Measurements from ENCODE around the gene SMAD1.

Gene SMAD1

DNA sequence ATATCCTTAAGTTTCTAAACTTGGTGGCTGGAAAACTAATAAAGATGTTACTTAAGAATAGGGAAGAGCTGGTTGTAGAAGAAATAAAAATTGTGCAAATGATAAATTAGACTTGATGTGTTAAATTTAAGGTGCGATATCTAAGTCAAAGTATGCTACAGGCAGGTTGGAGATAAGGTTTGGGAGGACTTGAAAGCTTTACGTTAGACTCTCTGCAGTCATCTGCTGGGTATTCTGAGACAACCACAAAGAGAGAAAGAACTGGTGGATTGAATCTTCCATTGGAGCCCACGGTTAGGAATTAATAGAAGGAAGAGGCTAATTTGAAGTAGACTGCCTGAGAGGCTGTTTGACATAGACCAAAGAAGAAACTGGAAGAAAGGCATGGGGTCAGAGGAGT is 7.9 kb downstream of the SMAD1 start:
- DNase-seq (ENCODE audit: low spot score) = no peak

DNA sequence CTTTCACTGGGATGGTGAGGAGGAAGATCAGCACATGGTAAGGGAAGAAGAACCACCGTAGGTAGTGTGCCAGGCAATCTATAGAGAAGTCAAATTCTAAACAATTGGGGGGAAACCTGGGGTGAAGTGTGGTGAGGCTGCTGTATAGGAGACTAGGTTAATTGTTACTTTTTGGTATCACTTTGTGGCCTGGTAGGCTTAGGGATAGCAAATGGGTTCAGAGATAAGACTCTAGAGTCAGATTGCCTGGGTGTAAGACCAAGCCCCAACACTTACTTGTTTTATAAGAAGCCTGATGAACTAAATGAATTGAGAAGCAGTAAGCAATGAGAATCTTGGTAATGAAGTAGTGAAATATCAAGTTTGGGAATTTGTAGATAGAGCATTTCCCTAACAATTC is 8.7 kb downstream of the SMAD1 start:
- no peak for DNase-seq (ENCODE audit: low spot score)

DNA sequence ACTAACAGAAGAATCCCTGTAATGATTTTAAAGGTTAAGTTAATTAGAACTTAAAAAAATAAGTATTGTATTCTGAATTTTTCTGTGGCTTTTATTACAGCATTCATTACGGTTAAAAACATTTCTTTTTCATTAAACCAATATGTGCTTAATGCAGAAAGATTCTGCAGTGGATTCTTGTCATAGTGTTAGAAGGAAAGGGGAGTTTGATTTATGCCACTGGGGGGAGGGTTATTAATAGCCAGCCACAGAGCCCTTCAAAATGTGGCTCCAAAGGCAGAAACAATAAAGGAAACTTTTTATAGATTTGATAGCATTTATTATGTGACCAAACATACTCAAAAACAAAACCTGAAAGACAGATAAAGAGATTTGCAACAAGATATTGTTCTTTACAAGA is 9.1 kb downstream of the SMAD1 start:
- no peak for DNase-seq (ENCODE audit: low spot score)

DNA sequence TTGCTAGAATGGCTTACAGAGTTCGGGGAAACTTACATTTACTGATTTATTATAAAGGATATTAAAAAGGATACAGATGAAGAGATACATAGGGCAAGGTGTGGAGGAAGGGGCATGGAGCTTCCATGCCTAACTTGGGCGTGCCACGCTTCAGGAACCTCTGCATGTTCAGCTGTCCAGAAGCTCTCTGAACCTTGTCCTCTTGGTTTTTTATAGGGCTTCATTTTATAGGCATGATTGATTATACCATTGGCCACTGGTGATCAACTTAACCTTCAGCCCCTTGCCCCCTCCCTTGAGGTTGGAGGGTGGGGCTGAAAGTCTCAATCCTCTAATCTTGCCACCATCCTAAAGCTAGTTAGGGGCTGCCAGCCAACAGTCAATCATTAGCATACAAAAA is 10.7 kb downstream of the SMAD1 start:
- DNase-seq (ENCODE audit: low spot score) = no peak

DNA sequence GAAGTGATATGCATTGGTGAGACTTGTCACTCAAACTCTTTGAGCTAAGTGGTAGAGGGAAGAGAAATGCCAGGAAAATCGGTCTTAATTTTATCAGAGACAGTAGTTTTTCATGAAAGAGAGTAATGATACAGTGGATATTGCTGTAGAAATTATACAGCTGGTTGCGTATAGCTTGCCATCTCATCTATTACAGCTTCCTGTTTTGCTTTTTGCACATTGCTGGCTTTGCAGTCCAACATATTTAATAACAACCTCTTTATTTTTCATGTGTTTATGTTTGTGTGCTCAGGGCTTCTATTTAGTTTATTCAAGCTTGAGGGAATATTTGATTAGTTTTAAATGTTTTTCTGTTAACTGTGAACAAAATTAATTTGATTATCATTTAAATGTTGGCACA is 11.5 kb downstream of the SMAD1 start:
- no peak for DNase-seq (ENCODE audit: low spot score)

DNA sequence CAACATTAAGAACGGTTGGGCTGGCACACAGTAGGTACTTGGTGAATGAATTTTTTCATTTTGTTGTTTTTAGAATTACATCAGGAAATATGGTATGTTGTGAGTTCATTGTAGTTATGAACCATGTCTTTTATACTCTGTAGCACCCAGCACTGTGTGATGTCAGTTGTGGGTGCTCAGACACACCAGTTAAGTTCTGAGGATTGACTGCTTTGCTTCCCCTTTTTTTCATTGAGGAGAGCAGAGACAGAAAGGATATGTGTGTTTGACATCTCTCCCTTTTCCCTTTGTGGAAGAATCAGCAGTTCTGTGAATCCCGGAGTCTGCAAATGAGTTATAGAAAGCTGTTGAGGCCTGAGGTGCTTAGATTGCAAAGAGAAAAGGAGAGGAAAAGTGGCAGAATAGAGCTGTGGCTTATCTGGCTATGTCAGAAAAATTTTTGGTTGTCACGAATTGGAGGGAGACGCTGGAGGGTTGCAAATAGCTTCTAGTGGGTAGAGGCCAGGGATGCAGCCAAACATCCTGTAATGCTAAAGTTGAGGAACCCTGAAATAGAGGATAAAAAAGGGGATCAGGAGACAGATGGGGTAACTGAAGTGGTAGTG is 13.1 kb downstream of the SMAD1 start:
- no peak for DNase-seq (ENCODE audit: low spot score)

DNA sequence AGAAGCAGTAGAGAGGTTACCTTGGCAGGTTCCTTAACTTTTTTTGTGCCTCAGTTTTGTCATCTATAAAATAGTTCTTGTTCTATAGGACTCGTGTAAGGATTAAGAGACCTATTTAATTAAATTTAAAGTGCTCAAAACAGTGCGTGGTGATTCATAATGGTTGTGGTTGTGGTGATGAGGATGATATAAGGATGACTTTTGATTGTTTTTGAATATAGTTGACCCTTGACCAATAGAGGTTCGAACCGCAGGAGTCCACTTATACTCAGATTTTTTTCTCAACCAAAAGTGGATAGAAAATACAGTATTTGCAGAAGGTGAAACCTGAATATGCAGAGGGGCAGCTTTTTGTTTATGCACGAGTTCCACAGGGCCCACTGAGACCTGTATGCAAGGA is 14.6 kb downstream of the SMAD1 start:
- DNase-seq (ENCODE audit: low spot score) = no peak

DNA sequence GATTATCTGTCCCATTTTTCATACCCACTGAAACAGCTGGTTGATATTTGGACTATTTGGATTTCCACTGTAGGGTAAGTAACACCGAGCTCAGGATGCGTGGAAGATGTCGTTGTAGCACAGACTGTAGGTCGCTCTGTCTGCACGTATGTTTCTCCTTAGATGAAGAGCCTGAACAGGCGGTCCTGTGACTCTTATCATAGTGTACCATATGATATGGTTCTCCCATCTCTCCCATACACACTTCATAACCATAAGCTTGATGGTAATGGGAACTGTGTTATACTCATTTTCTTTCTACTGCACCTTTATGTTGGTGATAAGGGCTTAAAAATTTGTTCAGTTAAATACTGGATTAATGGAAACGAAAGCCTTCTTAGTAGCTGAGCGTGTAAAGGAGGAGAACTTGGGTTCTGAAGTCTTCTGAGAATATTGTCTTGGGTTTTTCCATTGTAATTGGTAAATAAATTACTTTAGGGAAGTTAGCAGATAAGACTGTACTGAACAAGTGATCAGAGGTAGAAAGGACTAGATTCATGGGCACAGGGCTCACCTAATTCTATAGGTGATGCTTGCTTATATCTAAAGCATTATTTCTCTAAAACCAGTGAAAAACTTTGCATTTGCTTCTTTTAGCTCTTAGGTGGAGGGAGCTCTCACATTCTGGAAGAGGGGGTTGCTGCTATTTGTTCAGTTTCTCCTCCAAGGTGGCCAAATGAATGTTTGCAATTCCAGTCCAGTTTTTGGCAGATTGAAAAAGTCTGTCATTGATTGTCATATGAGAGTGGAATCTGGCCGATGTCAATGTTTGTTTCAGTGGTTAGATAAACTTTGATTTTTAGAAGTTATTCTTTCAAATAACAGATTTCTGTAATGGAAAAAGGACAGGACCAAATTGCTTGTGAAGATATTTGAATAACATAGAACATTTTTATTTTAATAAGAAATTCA is 15.8 kb downstream of the SMAD1 start:
- no peak for DNase-seq (ENCODE audit: low spot score)

DNA sequence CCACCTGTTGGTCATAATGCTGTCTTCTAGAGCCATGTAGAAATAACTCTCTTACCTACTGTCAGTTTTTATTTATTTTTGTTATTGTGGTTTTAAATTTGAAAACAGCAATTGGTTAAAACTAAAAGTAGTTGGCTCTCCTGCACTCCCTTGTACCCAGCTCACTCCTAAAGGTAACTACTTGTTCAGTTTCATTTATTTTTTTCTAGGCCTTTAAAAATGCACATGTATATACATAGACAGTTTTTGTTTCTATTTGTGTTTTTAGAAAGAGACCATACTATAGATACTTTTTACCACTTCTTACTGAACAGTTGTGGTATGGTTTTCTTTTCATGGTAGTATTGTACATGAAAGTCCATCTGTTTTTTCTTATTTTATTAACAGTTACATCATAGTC is 16.8 kb downstream of the SMAD1 start:
- no peak for DNase-seq (ENCODE audit: low spot score)

DNA sequence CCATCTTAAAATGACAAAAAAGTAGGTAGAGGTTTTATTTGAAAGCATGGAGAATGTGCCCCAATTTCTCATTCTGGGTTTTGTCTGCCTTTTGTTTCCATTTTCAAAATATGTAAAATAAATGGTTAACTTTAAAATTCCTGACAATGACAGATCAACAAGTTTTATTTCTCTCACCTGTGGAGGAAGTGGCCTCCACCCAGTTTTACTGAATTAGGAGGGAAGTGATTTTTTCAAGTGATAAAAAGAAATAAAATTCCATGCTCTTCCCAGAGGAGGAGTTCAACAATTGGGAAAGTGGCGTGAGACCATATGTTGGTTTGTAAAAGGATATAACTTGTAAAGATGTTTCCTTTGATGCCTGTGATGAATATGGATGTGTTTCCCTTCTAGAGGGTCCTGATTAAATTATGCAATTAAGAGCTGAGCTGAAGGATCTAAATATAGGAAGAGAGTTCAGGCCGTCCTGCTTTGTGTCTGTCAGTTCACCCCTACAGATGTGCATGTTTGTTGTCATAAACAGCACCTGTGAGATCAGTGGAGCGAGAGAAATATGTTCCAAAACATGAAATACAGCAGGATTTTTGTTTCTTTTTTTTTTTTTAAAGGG is 19.5 kb downstream of the SMAD1 start:
- no peak for DNase-seq (ENCODE audit: low spot score)

DNA sequence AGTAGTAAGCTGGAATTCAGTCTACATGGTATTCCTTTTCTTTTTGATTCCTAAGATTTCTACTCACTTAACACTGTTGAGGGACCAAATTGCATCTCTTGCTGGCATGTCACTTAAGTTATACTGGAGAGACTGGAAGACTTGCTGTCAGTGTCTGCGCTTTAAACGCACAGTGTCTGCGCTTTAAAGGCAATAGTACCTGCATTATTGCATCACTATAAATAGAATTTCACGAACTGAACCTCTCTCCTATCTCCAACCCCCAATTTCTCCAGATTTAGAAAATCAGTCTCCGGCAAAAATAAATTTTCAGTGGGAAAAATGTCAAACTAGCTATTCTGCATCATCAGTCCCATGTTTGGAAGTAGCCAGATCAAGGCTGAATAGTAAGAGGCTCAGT is 21.2 kb downstream of the SMAD1 start:
- no peak for DNase-seq (ENCODE audit: low spot score)

DNA sequence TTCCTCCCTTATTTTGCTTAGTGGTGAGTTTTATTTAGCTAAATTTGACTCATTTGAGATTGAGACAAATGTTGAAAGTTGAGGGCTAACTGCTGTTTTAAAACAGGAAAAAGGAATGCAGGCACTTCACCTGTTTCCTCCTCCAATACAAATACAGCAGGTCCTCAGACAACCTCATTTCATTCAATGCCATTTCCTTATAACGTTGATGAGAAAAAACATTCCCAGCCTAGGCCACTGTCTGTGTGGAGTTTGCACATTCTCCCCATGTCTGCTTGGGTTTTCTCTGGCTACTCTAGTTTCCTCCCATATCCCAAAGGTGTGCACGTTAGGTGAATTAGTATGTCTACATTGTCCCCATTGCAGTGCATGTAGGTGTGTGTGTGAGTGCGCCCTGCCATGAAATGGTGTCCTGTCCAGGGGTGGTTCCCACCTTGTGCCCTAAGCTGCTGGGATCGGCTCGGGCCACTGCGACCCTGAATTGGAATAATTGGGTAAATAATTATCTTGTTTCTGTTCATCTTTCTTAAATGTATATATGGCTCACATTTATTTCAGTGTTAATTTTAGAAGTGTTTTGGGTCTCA is 21.9 kb downstream of the SMAD1 start:
- no peak for DNase-seq (ENCODE audit: low spot score)

DNA sequence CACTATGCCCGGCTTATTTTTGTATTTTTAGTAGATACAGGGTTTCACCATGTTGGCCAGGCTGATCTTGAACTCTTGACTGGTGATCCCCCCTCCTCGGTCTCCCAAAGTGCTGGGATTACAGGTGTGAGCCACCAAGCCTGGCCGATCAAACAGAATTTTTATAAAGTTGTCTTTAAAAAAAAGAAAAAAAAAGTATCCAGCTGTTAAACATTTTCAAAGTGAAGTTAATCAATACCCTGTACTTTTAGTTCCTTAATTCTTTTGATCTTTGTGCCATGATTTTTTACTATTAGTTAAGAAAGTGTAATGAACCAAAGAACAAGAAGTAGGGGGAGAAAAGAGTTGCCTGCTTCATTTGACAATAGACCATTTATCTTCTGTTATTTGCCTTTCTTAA is 24.3 kb downstream of the SMAD1 start:
- DNase-seq (ENCODE audit: low spot score) = no peak

DNA sequence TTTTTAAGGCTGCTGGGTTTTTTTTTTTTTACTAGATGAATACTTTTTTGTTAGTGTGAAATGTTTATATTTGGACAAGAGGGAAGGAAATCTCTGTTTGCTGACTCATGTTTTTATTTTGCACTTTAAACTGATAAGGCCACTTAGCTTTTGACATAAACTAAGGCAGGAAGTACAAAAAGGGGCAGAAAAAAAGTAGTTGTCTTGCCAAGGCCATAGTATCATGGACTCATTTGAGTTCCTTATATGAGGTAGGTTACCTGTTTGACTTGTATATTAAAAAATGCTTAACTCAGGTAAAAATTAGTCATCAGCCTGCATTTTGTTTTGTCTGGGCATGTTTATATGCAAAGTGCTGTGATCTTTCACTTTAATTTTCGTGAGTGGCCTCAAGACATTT is 26.0 kb downstream of the SMAD1 start:
- DNase-seq (ENCODE audit: low spot score) = no peak

DNA sequence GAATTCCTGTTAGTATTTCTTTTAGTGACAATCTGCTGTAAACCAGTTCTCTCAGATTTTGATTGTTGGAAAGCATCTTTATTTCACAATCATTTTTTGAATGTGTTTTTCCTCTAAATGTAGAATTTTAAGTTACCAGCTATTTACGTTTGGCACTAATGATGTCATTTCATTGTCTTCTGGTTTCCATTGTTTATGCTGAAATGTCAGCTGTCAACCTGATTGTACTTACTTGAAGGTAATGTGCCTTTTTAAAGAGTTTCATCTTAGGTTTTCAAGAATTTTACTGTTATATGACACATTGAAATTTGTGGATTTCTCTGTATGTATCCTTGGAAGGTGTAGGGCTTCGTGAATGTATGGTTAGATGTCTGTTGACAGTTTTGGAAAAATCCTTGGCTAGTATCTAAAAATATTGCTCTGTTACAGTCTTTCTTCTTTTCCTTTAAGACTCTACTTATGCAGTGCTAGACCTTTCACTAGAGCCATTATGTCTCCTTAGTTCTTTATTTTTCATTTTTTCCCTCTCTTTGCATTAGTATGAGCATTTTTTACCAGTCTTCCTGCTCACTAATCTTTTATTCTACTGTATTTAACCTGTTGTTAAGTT is 30.4 kb downstream of the SMAD1 start:
- no peak for DNase-seq (ENCODE audit: low spot score)

DNA sequence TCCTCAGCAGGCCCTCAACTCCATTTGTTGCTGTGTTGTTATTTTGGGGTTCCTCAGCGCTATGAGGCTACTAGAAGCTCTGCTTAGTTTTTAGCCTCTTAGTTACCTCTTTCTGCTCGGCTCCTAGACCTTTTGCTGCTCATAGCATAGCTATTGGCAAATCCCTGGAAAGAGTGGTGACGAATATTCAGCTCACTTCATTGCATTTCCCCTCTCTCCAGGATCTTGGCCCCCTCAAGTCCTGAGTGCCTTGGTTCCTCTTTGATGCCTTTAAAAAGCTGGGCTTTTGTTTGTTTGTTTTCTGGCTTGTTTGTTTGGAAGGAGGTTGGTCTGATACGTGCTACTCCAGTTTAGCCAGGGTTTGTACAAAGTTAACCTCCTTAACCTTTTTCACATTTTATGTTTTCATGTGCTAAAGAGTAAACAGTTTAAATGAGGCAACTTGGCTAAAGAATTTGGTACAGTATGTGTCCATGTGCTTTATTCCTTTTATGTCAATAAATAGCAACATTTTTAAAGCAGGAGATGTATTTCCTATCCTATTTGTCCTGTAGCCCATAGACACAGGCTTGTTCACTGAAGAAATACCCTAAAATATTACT is 31.5 kb downstream of the SMAD1 start:
- DNase-seq (ENCODE audit: low spot score) = no peak

DNA sequence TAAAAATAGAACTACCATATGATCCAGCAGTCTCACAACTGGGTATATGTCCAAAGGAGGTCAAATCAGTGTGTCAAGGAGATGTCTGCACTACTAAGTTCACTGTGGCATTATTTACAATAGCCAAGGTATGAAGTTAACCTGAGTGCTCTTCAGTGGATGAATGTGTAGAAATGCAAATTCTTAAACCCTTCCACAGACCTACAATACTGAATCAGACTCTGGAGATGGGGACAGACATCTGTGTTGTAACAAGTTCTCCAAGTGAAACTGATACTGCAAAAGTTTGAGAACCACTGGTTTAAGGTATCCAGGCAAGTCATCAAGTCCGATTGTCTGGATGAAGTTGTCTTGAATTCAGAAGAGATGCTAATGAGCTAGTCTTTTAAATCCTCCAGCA is 38.5 kb downstream of the SMAD1 start:
- no peak for DNase-seq (ENCODE audit: low spot score)

DNA sequence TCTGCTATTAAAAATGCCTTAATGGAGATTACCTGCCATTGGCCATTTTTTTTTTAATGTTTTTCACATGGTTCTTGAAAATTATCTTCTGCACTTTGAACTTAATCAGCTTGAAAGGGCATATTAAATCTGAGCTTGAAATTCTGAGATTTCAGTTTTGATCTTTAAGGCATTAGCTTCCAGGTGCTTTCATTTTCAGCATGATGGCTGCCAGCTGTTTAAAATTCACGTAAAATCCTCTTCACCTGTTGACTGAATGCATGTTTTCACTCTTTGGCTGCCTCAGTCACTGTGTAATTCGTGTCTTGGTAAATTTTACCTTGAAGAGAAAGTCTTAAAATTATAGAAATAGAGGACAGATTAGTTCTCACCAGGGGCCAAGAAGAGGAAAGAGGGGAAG is 39.6 kb downstream of the SMAD1 start:
- no peak for DNase-seq (ENCODE audit: low spot score)

DNA sequence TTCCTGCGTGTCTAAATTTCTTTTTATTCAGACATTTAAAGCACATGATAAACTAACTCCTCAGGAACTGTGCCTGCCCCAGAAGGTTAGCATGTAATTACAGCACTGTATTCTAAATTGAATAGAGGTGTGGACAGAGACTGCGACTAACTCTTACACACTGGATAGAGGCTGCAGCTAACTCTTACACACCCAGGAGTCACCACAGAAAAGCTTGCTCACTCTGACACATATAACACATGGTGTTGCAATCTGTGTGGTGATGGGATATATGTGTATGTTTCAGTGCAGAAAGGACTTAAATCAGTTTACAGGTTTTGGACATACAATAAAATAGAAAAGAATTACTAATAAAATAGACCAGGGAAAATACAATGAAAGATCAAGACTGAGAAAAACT is 41.5 kb downstream of the SMAD1 start:
- DNase-seq (ENCODE audit: low spot score) = no peak

DNA sequence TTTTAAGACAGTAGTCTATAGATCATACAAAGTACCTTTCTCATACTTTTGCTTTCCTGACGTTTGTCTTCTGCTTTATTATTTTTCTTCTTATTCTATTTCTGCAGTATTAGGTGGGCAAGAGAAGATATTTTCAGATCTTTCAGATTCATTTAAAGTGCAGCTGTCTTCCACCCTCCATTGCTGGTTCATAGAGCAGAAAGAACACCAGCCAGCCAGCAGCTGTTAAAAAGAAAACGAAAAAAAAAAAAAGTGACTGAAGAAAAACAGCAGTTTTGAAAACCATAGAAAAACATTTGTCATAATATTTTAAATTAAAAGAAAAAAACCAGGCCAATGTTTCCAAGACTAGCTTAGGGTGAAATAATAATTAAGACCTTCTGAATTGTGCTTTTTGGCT is 42.9 kb downstream of the SMAD1 start:
- no peak for DNase-seq (ENCODE audit: low spot score)

DNA sequence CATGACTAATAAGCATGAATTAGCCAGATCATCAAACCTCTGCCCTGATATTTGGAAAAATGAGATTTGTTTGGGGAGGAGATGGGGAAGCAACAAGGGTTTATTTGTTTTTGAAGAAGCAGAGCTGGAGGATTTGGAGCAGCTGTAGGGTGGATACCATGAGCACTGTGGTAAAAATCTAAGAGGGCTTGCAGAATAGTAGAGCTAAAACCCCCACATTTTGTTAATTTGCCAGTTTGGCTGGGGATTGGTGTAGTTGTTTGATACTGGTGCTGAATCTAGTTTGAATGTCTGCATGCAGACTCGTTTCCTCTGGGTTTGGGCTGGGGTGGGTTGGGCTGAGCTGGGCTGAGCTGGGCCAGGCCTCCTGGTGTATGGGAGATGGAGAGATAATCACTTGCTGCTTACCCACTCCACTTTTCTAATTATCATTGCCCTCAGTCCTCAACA is 43.7 kb downstream of the SMAD1 start:
- DNase-seq (ENCODE audit: low spot score) = no peak

DNA sequence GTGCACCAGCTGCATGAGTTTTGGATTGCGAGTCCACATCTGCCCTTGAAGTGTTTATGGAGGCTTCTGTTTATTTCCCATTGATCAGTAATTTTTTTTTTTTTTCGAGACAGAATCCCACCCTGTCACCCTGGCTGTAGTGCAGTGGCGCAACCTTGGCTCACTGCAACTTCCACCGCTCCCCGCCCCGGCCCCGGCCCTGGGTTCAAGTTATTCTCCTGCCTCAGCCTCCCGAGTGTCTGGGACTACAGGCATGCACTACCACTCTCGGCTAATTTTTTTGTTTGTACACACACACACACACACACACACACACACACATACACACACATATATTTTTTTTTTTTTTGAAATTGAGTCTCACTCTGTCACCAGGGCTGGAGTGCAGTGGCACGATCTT is 46.1 kb downstream of the SMAD1 start:
- DNase-seq (ENCODE audit: low spot score) = no peak
